Aorta (tissue), 5 donors: Measurements from ENCODE around the gene GCK. TPM values are rescaled to one million over a fixed set of nuclear protein-coding genes. Genes with fewer than 3 reads are reported as not detected.

Source experiments
- ATAC-seq: fragments of 200-7000 bp; cut with Tn5 transposase; one replicate; pipeline ENCODE4 v1.9.1; 2022; ENCODE audit warnings: moderate library complexity; ENCODE audit not compliant: low FRiP score
- DNase-seq, 2 donors: peaks; one replicate each; pipeline ENCODE4 v3.0.0-alpha.2; 2020
- H3K27ac ChIP-seq, 2 donors: one replicate each; pipeline ENCODE4 v1.5.1; 2013; ENCODE audit warnings: low read length in 2 of 2, mild to moderate bottlenecking in 2 of 2, moderate library complexity in 2 of 2, control low read depth in 1 of 2, inconsistent platforms in 1 of 2, low read depth in 1 of 2
- H3K27me3 ChIP-seq, 2 donors: one replicate each; pipeline ENCODE4 v1.6.1; 2013; ENCODE audit warnings: control low read depth in 1 of 2, low read length in 1 of 2, mild to moderate bottlenecking in 1 of 2, moderate library complexity in 1 of 2; ENCODE audit not compliant: insufficient read depth in 2 of 2, control insufficient read depth in 1 of 2
- H3K36me3 ChIP-seq, 2 donors: one replicate each; pipeline ENCODE4 v1.6.1; 2013; ENCODE audit warnings: control low read depth in 1 of 2, low read length in 1 of 2, mild to moderate bottlenecking in 1 of 2; ENCODE audit not compliant: insufficient read depth in 2 of 2, control insufficient read depth in 1 of 2
- H3K4me1 ChIP-seq, 2 donors: one replicate each; pipeline ENCODE4 v1.6.1; 2013; ENCODE audit warnings: low read length in 2 of 2, control low read depth in 1 of 2, mild to moderate bottlenecking in 1 of 2, moderate library complexity in 1 of 2; ENCODE audit not compliant: insufficient read depth in 2 of 2, control insufficient read depth in 1 of 2
- H3K4me3 ChIP-seq, 2 donors: one replicate each; pipeline ENCODE4 v1.5.1; 2013; ENCODE audit warnings: low read length in 2 of 2, control low read depth in 1 of 2, mild to moderate bottlenecking in 1 of 2
- H3K9me3 ChIP-seq: one replicate; pipeline ENCODE4 v1.6.1; 2013; ENCODE audit warnings: mild to moderate bottlenecking, low read length; ENCODE audit not compliant: control insufficient read depth
- WGBS, 2 donors: extraction: QIAGEN DNeasy Blood & Tissue Kit; methylation state at CpG; one replicate each; pipeline ENCODE4 v1.1.7; 2013; 5-methylcytosine and 5-hydroxymethylcytosine counted together
- intact Hi-C, 2 donors: fragments of 100-400 bp; cut with DNase I; formaldehyde crosslinking; loops; one replicate each; pipeline versions ENCODE4 v1.14.2 to v1.15.0; 2022
- polyA plus RNA-seq, 2 donors: library from polyadenylated mRNA; stranded (reverse); fragments of 200-250 nt; gene quantifications; one replicate each; pipeline ENCODE4 v1.2.3, GENCODE V29; 2013
- total RNA-seq, 2 donors: library from RNA; stranded (reverse); fragmentation: NEBNext Ultra II Directional; extraction: Animal tissue kit (Norgen Biotek cat#: 25700); gene quantifications; one replicate each; pipeline ENCODE4 v1.2.1, GENCODE V29; 2021
- donor health status: healthy with polysubstance abuse.
- donor health status: Bipolar disorder and iron deficiency.
- donor health status: DM: no; HTN: no; CAD: no.
- donor health status: DM: no; HTN: no; CAD: no.
- donor health status: DM: yes; HTN: yes; CAD: no.

GCK gene
- total and polyA plus RNA-seq, 4 donors: 1.2 to 6.6 (median 2.0) TPM

GRCh38 chr7:44189993-44190872, 994 bp upstream of the GCK start:
- ATAC-seq (no peak), DNase-seq (no peak)
- intact Hi-C loops: no loop called here
- Histone ChIP-seq H3K27ac (no peak overlapping the region), H3K4me3 (no peak overlapping the region), H3K27me3 (no peaks in the 10 kb centered on the region), H3K36me3 (no peaks in the 10 kb centered on the region), H3K9me3 (no peaks in the 10 kb centered on the region), H3K4me1 (no peaks in the 10 kb centered on the region)
- WGBS, 2 donors: 81 to 87% methylated on average over 14 of the region's 14 CpGs

GRCh38 chr7:44188480-44189225, 586 bp downstream of the GCK start:
- no peak for ATAC-seq
- no peak for DNase-seq
- intact Hi-C loops: no loop called here
- Histone ChIP-seq H3K4me1 (no peaks in the 10 kb centered on the region), H3K4me3 (no peak overlapping the region), H3K9me3 (no peaks in the 10 kb centered on the region), H3K36me3 (no peaks in the 10 kb centered on the region), H3K27ac (no peak overlapping the region), H3K27me3 (no peaks in the 10 kb centered on the region)
- WGBS, 2 donors: 82 to 84% methylated on average over 16 of the region's 16 CpGs

GRCh38 chr7:44187636-44188416, 1.4 kb downstream of the GCK start:
- Histone ChIP-seq H3K4me1 (no peaks in the 10 kb centered on the region), H3K27me3 (no peaks in the 10 kb centered on the region), H3K9me3 (peaks cover 3% of the 10 kb centered on the region), H3K36me3 (no peaks in the 10 kb centered on the region), H3K27ac (no peak overlapping the region), H3K4me3 (no peak overlapping the region)
- ATAC-seq (no peak), DNase-seq (no peak)
- 58 to 59% methylated on average over 9 of the region's 9 CpGs for WGBS, 2 donors
- intact Hi-C loops: no loop called here

GRCh38 chr7:44186736-44187135, 2.5 kb downstream of the GCK start:
- Histone ChIP-seq H3K4me1 (no peaks in the 10 kb centered on the region), H3K36me3 (no peaks in the 10 kb centered on the region), H3K27me3 (no peaks in the 10 kb centered on the region), H3K4me3 (no peak overlapping the region), H3K9me3 (peaks cover 10% of the 10 kb centered on the region), H3K27ac (no peak overlapping the region)
- ATAC-seq (no peak), DNase-seq (no peak)
- intact Hi-C loops: no loop called here
- 82% methylated on average over 5 of the region's 5 CpGs for WGBS, 2 donors

GRCh38 chr7:44185729-44186128, 3.5 kb downstream of the GCK start:
- ATAC-seq: no peak
- H3K27ac ChIP-seq: no peak overlapping the region
- H3K36me3 ChIP-seq: no peaks in the 10 kb centered on the region
- H3K9me3 ChIP-seq: peaks cover 12% of the 10 kb centered on the region
- intact Hi-C loops: no loop called here
- no peak for DNase-seq
- no peaks in the 10 kb centered on the region for H3K4me1 ChIP-seq
- no peak overlapping the region for H3K4me3 ChIP-seq
- WGBS, 2 donors: 79 to 83% methylated on average over 5 of the region's 5 CpGs
- no peaks in the 10 kb centered on the region for H3K27me3 ChIP-seq

- no peaks in the 10 kb centered on the region for H3K27me3 ChIP-seq
- H3K4me3 ChIP-seq: no peak overlapping the region
- H3K9me3 ChIP-seq: peaks cover 12% of the 10 kb centered on the region
- no peaks in the 10 kb centered on the region for H3K36me3 ChIP-seq
- 91 to 93% methylated on average over 2 of the region's 2 CpGs for WGBS, 2 donors
- H3K27ac ChIP-seq: no peak overlapping the region
- intact Hi-C loops: no loop called here
- DNase-seq: no peak
- no peak for ATAC-seq
- H3K4me1 ChIP-seq: no peaks in the 10 kb centered on the region
These were observed 4.3 kb downstream of the GCK start for GRCh38 chr7:44184873-44185446.

- H3K27ac ChIP-seq: no peak overlapping the region
- 74 to 76% methylated on average over 16 of the region's 16 CpGs for WGBS, 2 donors
- H3K9me3 ChIP-seq: peaks cover 12% of the 10 kb centered on the region
- intact Hi-C loops: no loop called here
- H3K4me1 ChIP-seq: no peaks in the 10 kb centered on the region
- ATAC-seq (no peak), DNase-seq (no peak)
- no peaks in the 10 kb centered on the region for H3K27me3 ChIP-seq
- H3K36me3 ChIP-seq: no peaks in the 10 kb centered on the region
- H3K4me3 ChIP-seq: no peak overlapping the region
These were observed 4.9 kb downstream of the GCK start for GRCh38 chr7:44184206-44184872.

GRCh38 chr7:44183386-44183785, 5.9 kb downstream of the GCK start:
- DNase-seq (no peak), ATAC-seq (no peak)
- H3K27ac ChIP-seq: no peak overlapping the region
- intact Hi-C loops: no loop called here
- WGBS, 2 donors: 38 to 47% methylated on average over 2 of the region's 2 CpGs
- H3K9me3 ChIP-seq: peaks cover 12% of the 10 kb centered on the region
- H3K36me3 ChIP-seq: no peaks in the 10 kb centered on the region
- H3K4me1 ChIP-seq: no peaks in the 10 kb centered on the region
- no peak overlapping the region for H3K4me3 ChIP-seq
- H3K27me3 ChIP-seq: no peaks in the 10 kb centered on the region
